ENCODE measurements around the gene RAD51B. TPM values are rescaled to one million over a fixed set of nuclear protein-coding genes. Genes with fewer than 3 reads are reported as not detected.
"Not testable (repeated sequence)": the region's sequence is repeated elsewhere in the genome, so short reads cannot be mapped to it uniquely, and the experiment has no call there.

Gene RAD51B
- total and polyA plus RNA-seq, 2 of the 13 experiments (the other 11 are each of a cell fraction or from before 2014, with no cell fraction given), result 7.0 to 9.5 TPM

DNA sequence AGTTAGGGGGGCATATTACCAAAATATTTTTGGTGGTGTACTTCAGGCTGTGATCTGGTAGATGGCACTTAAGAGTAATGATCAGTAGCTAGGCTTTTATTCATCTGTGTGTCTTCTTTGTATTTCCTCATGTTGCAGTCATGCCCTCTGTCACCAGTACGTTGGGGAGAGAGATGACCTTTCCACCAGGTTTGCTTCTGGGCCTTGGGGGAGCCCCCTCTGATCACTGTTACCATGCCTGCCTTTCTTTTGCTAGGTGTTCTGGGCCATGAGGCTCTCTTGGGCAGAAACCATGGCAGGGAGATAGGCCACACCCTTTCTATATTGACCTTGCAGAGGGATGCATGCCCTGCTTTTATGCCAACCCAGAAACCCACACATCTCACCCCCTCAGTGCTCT lies 208.5 kb downstream of the RAD51B start:
- Histone ChIP-seq H2AFZ (ENCODE audit: low read length) (no peak overlapping the region), H3K4me3 (replicated peaks in 1 of 3; ENCODE audit: insufficient read depth in 1 of 3, low read depth in 2 of 3, low read length in 3 of 3) (no peak overlapping the region), H3K79me2 (ENCODE audit: insufficient read depth, low read length) (no peaks in the 10 kb centered on the region), H3K36me3 (replicated peaks in 1 of 2; ENCODE audit: control insufficient read depth in 1 of 2, insufficient read depth in 2 of 2, low read length in 2 of 2) (no peaks in the 10 kb centered on the region), H3K4me1 (ENCODE audit: insufficient read depth, low read length) (no peaks in the 10 kb centered on the region), H3K4me2 (ENCODE audit: low read depth, low read length) (no peak overlapping the region), H3K27ac (ENCODE audit: extremely low read length, insufficient read depth, low read length) (no peak overlapping the region), H3K27me3 (ENCODE audit: control insufficient read depth in 1 of 2, insufficient read depth in 2 of 2, low read length in 2 of 2) (no peaks in the 10 kb centered on the region), H3K9ac (ENCODE audit: insufficient read depth, low read depth, low read length) (no peak overlapping the region), H3K9me3 (ENCODE audit: low read length) (no peaks in the 10 kb centered on the region; the same call in 1 of the 2 replicates), H4K20me1 (ENCODE audit: insufficient read depth, low read length) (no peaks in the 10 kb centered on the region)
- no TSS peak for BruUV-seq (replicated peaks)
- ATAC-seq (no peak), FAIRE-seq (no peak), DNase-seq (ENCODE audit: low spot score) (no peak)
- ChIA-PET POLR2A (no interaction called here), CTCF (ENCODE audit: low intra/inter-chr PET ratio, low total read pairs) (no interaction called here)
- in situ Hi-C loops (cut with HindIII; ENCODE audit: extremely low pct_ligation_motif_present, low pct_unique_long_range_greater_than_20kb), result no loop called here
- TF ChIP-seq CBFB (CRISPR knock-in tag; IDR thresholded peaks at IDR 0.05), result no peak
- TF ChIP-seq ONECUT2 (CRISPR knock-in tag; IDR thresholded peaks at IDR 0.05), result no peak
- no peak for TF ChIP-seq DNMT3B (CRISPR knock-in tag; conservative IDR thresholded peaks at IDR 0.05)
- TF ChIP-seq ZNF775 (CRISPR knock-in tag; IDR thresholded peaks at IDR 0.05; ENCODE audit: borderline replicate concordance), result no peak
- no peak for TF ChIP-seq ZNF878 (CRISPR knock-in tag; IDR thresholded peaks at IDR 0.05)
- no peak for TF ChIP-seq ZNF773 (CRISPR knock-in tag; IDR thresholded peaks at IDR 0.05; ENCODE audit: borderline replicate concordance)
- TF ChIP-seq ZNF276 (CRISPR knock-in tag; IDR thresholded peaks at IDR 0.05; ENCODE audit: low read depth), result no peak
- TF ChIP-seq CCAR2 (optimal IDR thresholded peaks at IDR 0.05; ENCODE audit: low read depth, low read length), result no peak
- TF ChIP-seq SMAD9 (CRISPR knock-in tag; IDR thresholded peaks at IDR 0.05), result no peak
- no peak for TF ChIP-seq ZFP36L2 (CRISPR knock-in tag; IDR thresholded peaks at IDR 0.05)
- TF ChIP-seq PREB (CRISPR knock-in tag; IDR thresholded peaks at IDR 0.05), result no peak
- WGBS (ENCODE audit: low lambda C conversion rate), result 22% methylated on average over 1 of the region's 1 CpG
- intact Hi-C loops (cut with micrococcal nuclease; ENCODE audit: unreplicated experiment), result no loop called here

DNA sequence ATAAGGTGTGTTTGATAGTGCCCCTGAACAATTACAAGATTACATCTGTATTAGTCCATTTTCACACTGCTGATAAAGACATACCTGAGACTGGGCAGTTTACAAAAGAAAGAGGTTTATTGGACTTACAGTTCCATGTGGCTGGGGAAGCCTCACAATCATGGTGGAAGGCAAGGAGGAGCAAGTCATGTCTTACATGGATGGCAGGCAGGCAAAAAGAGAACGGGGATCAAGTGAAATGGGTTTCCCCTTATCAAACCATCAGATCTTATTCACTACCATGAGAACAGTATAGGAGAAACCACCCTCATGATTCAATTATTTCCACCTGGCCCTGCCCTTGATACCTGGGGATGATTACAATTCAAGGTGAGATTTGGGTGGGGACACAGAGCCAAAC lies 211.4 kb downstream of the RAD51B start:
- BruUV-seq (replicated peaks); in situ Hi-C loops (cut with HindIII; ENCODE audit: extremely low pct_ligation_motif_present, low pct_unique_long_range_greater_than_20kb): not testable (repeated sequence)
- 70% methylated on average over 1 of the region's 1 CpG for WGBS (ENCODE audit: low lambda C conversion rate)

More for the DNA sequence above, 211.4 kb downstream of the RAD51B start:
- POLR2A ChIA-PET; ATAC-seq; H3K9me3 ChIP-seq (ENCODE audit: low read length); H4K20me1 ChIP-seq (ENCODE audit: insufficient read depth, low read length); H3K79me2 ChIP-seq (ENCODE audit: insufficient read depth, low read length); CTCF ChIA-PET (ENCODE audit: low intra/inter-chr PET ratio, low total read pairs); DNase-seq (ENCODE audit: low spot score); intact Hi-C loops (cut with micrococcal nuclease; ENCODE audit: unreplicated experiment); H3K36me3 ChIP-seq (replicated peaks in 1 of 2; ENCODE audit: control insufficient read depth in 1 of 2, insufficient read depth in 2 of 2, low read length in 2 of 2); FAIRE-seq; H3K4me2 ChIP-seq (ENCODE audit: low read depth, low read length); H3K4me1 ChIP-seq (ENCODE audit: insufficient read depth, low read length); H3K27me3 ChIP-seq (ENCODE audit: control insufficient read depth in 1 of 2, insufficient read depth in 2 of 2, low read length in 2 of 2); H3K27ac ChIP-seq (ENCODE audit: extremely low read length, insufficient read depth, low read length); H2AFZ ChIP-seq (ENCODE audit: low read length); H3K9ac ChIP-seq (ENCODE audit: insufficient read depth, low read depth, low read length); H3K4me3 ChIP-seq (replicated peaks in 1 of 3; ENCODE audit: insufficient read depth in 1 of 3, low read depth in 2 of 3, low read length in 3 of 3): not testable (repeated sequence)

All from HepG2 (cell line).